Measurements from ENCODE around the gene GRK2. TPM values are rescaled to one million over a fixed set of nuclear protein-coding genes. Genes with fewer than 3 reads are reported as not detected.

The GRK2 gene
- total and polyA plus RNA-seq, 9 of the 15 experiments (the other 6 are each of a cell fraction or from before 2014, with no cell fraction given), result 0.24 to 95.8 (median 56.5) TPM

- Histone ChIP-seq H3K9me3 (replicated peaks; ENCODE audit: control insufficient read depth, insufficient read depth, low read depth, low read length) (no peaks in the 10 kb centered on the region), H3K79me2 (ENCODE audit: control insufficient read depth, insufficient read depth, low read length) (no peaks in the 10 kb centered on the region), H3K27ac (ENCODE audit: extremely low read depth, low read depth, low read length) (no peak overlapping the region), H3K36me3 (ENCODE audit: control insufficient read depth, insufficient read depth, low read length) (peaks cover 25% of the 10 kb centered on the region; the same call in 2 of the 3 replicates), H3K4me1 (replicated peaks in 1 of 2; ENCODE audit: control insufficient read depth in 2 of 2, insufficient read depth in 2 of 2, low read length in 2 of 2) (peaks cover 0 to 53% of the 10 kb centered on the region in 2 experiments; a peak in 2 of 5 replicates), H3K27me3 (ENCODE audit: control insufficient read depth in 2 of 2, insufficient read depth in 2 of 2, low read length in 2 of 2) (no peaks in the 10 kb centered on the region), H3K4me3 (no peak overlapping the region), H3K4me2 (ENCODE audit: insufficient read depth, low read length) (no peak overlapping the region), H3K9ac (ENCODE audit: insufficient read depth in 1 of 2, low read depth in 2 of 2, low read length in 2 of 2) (no peak overlapping the region), H4K20me1 (replicated peaks; ENCODE audit: control insufficient read depth, insufficient read depth, low read length) (no peaks in the 10 kb centered on the region), H3K9me1 (ENCODE audit: control insufficient read depth, insufficient read depth, low read length) (no peaks in the 10 kb centered on the region), H2AFZ (ENCODE audit: low read depth, low read length) (no peak overlapping the region)
- ATAC-seq (no peak), FAIRE-seq (no peak), DNase-seq (ENCODE audit: extremely low read depth in 1 of 4, low spot score in 3 of 4) (no peak)
- ChIA-PET POLR2A (interaction anchor here (0.8 to 1.3 kb wide), 3 partner anchors 9 to 27 kb away, joined by 3 to 4 read pairs (median 3); no protein-coding TSS in a partner anchor), CTCF (ENCODE audit: low intra/inter-chr PET ratio) (no interaction called here)
- TF ChIP-seq ZNF316 (IDR thresholded peaks at IDR 0.05) (no peak), CBX1 (IDR thresholded peaks at IDR 0.05; ENCODE audit: low read depth) (no peak), MED1 (CRISPR knock-in tag; IDR thresholded peaks at IDR 0.05; ENCODE audit: borderline replicate concordance) (no peak), MAZ (CRISPR knock-in tag; conservative IDR thresholded peaks at IDR 0.05 in 1 of 2, IDR thresholded peaks at IDR 0.05 in 1 of 2) (no peak), KLF6 (CRISPR knock-in tag; IDR thresholded peaks at IDR 0.05; ENCODE audit: borderline replicate concordance) (no peak), NR2C2 (CRISPR knock-in tag; IDR thresholded peaks at IDR 0.05) (no peak), NR2C2 (tag; IDR thresholded peaks at IDR 0.05) (no peak), STAT5B (CRISPR knock-in tag; IDR thresholded peaks at IDR 0.05) (no peak), MIER1 (IDR thresholded peaks at IDR 0.05; ENCODE audit: low read depth) (no peak), FOXM1 (IDR thresholded peaks at IDR 0.05; ENCODE audit: low read depth) (no peak), FOXM1 (CRISPR knock-in tag; IDR thresholded peaks at IDR 0.05; ENCODE audit: low read depth) (no peak), ZNF717 (CRISPR knock-in tag; IDR thresholded peaks at IDR 0.05) (no peak), ZNF232 (CRISPR knock-in tag; IDR thresholded peaks at IDR 0.05) (no peak), ZNF589 (CRISPR knock-in tag; IDR thresholded peaks at IDR 0.05; ENCODE audit: low read depth) (no peak), CXXC5 (CRISPR knock-in tag; IDR thresholded peaks at IDR 0.05) (no peak), KDM4B (IDR thresholded peaks at IDR 0.05; ENCODE audit: borderline replicate concordance in 2 of 2, low read depth in 1 of 2) (no peak)
- intact Hi-C loops (cut with micrococcal nuclease) (no loop called here), in situ Hi-C loops (cut with MboI) (no loop called here)
- 68% methylated on average over 13 of the region's 14 CpGs for WGBS (ENCODE audit: insufficient coverage, low coverage, missing lambda C conversion rate)
- no TSS peak for BruUV-seq (replicated peaks)
Observed at GRCh38 chr11:67304511-67305113, 38.3 kb downstream of the GRK2 start.

Measured in K562 (cell line).